NCI-H774 (cell line): Measurements from ENCODE around the gene MYLIP.
A peak's percentile ranks its signal among the peaks of the same experiment; 100 is the strongest.

ENCODE experiments used
- DNase-seq: peaks from one replicate; lab custom pipeline; 2025; lab: John Stamatoyannopoulos, UW

MYLIP gene

DNA sequence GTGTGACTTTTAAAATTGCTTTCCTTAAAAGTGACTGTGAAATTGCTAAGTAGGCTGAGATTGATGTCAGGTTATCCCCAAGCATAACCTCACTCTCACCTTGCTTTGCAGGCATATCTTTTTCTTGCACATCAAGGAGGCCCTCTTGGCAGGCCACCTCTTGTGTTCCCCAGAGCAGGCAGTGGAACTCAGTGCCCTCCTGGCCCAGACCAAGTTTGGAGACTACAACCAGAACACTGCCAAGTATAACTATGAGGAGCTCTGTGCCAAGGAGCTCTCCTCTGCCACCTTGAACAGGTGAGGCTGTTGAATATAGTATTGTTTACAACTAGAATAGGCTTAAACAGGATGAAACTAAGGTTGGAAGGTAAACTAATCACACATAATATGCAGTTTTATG, 12.6 kb downstream of the MYLIP start:
- no peak for DNase-seq

DNA sequence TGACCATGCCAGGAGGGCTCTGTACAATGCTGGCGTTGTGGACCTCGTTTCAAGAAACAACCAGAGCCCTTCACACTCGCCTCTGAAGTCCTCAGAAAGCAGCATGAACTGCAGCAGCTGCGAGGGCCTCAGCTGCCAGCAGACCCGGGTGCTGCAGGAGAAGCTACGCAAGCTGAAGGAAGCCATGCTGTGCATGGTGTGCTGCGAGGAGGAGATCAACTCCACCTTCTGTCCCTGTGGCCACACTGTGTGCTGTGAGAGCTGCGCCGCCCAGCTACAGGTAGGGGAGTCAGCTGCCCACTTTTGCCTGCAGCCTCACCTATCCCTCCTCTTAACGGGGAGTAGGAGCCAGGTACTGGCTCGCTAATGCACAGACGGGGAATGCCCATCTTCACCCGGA, 16.2 kb downstream of the MYLIP start:
- no peak for DNase-seq

DNA sequence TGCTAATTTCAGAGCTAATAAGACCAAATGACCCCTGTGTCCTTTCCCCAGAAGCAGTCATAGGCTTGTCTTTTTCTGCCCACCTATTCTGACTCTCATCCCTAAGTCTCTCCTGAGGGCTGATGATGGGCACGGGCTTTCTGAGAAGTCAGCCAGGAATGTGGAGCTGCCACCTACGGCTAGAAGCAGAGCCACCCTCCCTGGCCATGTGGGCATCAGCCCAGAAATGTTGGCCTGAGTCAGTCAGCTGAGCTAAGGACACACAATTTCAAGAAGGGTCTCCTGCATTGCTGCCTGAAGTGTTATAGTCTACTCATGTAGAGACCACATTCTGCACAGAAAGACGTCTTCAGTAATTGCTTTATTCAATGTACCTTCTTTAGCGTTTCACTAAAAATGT, 17.1 kb downstream of the MYLIP start:
- DNase-seq, result no peak

DNA sequence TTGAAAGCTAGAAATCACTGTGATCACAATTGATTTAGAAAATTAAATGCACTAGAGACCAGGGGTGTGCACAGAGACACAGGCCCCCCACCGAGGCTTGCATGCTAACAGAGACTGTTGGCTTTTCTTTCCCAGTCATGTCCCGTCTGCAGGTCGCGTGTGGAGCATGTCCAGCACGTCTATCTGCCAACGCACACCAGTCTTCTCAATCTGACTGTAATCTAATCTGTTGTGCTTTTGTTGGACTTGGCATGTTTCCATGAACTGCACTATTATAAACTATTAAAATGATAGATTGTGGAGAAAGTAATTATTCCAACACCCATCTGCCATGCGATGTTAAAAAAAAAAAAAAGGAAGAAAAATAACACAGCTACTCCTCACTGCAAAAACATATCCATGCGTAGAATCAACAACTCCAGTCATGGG, 17.7 kb downstream of the MYLIP start:
- DNase-seq, result peak; percentile 79

DNA sequence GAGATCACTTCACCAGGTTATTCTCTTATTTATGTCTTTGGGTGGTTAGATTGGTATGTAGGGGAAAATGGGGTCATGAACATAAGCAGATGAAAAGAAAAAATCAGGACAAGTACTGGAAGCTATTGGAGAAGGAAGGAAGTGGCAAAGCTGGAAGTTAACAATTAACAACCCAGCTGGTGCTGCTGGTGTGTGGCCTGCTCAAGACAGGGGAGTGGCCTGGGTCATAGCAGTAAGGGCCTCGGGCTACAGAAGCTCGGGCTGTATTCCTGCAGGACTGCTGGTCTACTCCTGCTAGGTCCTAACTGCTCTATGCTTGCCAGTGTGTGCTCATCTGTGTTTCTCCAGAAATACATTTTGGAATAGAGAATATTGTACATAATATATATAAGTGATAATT, 19.6 kb downstream of the MYLIP start:
- DNase-seq, result no peak

DNA sequence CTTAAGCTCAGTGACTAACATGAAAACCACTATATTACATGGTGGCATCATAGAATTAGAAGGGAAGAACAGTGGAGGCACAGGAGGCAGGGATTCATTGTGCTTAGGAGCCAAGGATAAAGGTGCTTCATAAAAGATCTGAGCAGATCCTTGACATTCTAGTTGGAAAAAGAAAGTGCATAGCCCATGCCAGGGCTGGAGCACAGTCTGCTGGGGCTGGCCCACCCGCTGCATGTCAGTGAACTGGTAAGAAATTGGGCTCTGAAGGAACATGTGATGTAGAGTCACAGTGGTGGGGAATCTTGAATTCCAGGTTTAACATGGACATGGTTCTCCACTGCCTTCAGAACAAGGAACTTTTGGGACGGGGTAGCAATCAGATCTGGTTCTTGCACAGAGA, 20.4 kb downstream of the MYLIP start:
- DNase-seq, result no peak

DNA sequence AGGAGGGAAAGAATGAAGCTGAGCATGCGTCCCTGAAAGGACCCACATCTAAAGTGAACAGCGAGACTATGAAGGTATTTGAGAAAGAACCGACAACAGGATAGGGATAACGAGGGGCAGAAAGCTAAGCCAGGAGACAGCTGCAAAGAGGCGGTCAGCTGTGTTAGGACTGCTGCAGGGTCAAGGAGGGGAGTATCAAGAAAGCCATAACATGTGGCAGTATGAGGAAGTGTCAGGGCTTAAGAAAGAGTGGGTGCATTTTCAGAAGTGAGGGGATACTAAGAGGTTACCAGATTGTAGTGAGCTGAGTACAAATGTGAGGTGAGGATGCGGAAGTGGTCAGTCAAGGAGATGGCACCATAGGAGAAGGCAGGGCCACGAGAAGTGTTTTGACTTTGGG, 21.2 kb downstream of the MYLIP start:
- no peak for DNase-seq

DNA sequence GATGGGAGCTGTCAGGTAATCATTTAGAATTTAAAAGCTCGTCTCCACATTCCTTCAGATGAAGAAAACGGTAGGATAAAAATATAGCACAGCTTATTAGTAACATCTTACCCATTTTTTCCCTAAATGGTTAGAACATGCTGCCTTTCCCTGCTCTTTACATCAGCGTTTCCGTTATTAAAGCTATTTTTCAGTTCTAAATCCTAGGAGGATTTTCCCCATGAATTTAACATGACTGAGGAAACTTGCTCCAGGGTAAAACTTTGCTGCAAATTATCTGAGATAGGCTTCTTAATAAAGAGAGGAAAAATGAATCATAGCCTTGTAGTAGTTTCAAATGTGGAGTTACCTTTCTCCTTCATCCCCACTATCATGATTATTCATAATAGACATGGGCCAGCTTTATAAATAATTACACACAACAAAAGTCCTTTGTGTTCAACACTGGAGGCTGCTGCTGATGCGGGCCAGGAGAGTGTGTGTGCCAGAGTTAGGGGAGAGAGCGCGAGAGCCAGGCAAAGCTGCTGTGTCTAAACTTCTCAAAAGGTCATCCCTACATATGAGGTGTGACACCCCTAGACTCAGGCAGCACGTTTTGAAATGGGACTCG, 24.4 kb downstream of the MYLIP start:
- DNase-seq, result no peak

DNA sequence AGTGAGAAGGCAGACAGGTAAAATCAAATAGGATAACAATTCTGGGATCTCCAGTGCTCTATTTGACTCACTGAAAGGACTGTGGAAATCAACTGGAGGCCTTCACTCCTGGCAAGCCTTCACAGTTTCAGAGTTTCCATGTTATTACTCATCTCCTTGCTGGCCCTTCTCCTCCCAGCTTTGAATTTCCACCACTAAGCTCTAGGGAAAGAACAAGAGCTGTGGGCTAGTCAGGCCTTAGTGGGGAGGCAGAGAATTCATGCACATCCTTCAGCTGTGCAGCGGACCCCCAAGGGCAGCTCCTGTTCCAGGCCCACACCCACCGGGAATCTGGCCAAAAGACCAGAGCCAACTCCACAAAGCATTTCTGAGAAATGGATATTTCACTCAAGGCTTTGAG, 26.0 kb downstream of the MYLIP start:
- DNase-seq, result no peak

DNA sequence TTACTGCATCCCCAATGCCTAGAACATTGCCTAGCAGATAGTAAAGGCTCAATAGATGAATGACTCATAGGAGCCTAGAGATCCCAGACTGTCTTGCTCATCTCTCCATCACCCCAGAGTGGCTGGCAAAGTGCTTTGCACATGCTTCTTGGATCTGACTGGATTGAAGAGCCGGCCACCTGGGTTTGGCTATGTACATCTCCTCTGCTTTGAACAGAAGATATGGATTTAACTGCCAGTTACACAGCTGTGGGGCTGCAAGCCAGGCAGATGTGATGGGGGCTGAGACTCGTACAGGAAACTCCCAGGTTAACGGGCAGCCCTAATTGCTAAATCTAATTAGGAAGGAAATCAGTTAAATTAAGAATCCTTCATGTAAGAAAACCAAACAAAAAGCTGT, 28.6 kb downstream of the MYLIP start:
- DNase-seq, result no peak

DNA sequence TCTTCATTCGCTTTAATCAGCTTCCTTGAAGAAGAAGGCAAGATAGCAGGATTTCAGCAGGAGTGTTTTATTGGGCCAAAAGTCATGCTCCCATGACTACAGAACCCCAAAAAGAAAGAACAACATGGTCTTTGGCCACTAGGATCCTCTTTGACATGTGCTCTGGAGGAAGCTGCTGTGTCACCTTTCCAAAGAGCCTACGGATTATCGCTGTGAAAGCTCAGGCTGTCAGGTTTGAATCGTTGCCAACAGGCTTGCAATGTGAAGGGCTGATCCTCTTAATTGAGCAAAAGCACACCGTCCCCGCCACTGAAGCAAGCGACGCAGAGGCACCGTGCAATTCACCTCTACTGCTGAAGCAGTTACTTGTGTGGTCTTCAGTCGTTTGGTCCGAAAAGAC, 29.0 kb downstream of the MYLIP start:
- DNase-seq, result no peak

DNA sequence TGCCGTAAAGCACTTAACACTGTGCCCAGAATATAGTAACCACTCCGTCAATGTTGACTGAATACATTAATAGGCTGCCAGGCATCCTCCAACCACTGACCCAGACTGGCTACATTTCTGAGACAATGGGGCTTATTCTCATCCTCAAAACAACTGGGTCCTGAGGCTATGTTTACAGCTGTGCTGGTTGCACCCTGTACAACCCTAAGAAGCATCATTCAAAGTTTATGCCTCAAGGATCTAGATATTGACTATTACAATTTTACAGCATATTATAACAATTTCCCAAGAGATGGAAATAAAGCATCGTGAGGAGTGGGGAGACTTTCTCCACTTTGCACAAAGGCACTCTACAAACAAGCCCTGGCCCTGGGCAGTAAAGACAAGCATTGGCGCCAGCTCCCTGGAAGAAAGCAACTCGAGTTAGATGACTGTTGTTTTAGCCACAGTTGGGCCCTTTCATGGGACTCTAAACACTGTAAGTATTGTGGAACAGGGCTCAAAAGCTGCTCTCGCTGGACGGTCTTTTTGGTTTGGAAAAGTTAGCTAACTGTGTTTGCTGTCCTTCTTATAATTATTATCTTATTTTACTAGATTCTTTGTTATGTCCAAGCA, 30.2 kb downstream of the MYLIP start:
- DNase-seq, result no peak

DNA sequence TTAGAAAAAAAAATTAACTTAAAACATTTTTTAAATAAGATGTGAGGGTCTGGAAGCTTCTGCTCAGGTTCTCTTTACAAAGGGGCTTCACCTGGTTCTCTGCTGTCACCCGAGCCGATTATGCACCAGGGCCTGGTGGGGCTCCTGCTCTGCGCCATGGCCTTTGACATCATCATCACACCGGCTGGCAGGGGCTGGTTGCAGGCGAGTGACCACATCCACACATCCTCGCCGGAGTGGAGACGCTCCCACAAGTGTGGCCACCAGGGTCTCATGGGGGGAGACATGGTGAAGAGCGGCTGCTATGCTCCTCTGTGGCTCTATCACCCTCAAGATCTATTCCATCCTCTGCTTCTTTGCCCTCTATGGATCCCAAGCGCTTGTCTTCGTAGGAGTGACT, 31.9 kb downstream of the MYLIP start:
- no peak for DNase-seq

DNA sequence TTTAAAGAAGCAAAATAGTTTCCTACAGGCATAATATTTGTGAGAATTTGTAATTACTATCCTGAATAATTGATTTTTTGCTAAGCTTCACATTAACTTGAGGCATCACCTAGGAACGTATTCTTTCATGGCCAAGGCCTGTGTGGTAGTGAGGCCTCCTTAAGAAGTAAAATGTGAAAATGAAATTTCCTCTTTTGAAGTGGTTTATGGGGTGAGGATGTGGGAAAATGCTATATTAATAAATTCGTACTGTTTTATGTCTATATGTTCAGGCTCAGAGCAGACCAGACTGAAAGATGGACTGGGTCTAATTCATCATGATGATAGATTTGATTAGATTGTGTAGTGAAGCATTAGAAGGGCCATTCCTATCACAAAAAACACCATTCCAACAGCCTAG, 33.1 kb downstream of the MYLIP start:
- no peak for DNase-seq

DNA sequence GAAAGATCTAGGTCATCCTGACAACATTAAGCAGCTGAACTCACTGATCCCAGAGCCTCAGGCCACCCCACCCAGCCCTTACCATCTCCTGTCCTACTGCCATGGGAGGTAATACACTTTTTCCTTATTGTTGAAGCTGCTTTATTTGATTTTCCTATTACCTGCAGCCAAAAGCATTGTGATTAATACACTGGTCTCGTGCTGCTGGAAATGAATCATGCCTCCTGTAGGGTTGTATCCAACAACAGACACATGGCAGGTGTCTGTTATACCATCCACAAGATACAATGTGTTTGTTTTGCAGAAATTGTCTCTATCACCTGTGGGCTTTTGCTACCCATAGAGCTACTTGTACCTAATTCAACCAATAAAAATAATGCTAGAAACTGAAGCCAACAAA, 34.2 kb downstream of the MYLIP start:
- DNase-seq, result peak; percentile 36

DNA sequence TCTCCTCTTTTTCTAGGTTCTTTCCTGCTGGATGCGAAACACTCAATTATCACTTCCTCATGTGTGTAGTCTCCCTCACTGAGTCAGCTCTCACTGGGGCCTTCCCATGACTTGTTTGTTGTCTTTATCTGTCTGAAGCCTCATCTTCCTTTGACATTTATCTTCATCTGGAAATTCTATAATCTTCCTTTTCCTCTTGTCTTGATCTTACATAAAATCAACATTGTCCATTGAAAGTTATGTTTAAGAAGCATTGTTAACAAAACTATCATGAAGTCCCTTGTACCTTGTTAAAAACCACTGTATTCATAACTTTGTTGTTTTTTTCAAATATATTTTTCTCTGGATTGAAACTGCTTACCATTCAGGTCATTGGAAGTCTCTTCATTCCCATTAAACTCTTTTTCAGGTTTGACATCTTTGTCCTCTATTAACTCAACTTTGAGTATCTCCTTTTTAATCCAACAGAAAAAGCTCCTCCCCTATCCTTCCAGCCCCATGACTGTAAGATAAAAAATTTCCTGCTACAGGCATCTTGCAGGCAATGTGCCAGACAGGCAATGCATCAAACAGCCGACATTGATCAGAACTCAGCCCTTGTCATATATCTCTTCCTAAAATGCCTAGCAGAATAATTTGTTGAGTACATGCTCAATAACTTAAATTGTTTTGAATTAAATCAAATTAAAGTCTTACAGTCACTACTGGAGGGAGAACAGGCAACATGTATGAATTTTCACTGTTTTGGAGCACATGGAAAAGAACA, 34.8 kb downstream of the MYLIP start:
- DNase-seq, result no peak

DNA sequence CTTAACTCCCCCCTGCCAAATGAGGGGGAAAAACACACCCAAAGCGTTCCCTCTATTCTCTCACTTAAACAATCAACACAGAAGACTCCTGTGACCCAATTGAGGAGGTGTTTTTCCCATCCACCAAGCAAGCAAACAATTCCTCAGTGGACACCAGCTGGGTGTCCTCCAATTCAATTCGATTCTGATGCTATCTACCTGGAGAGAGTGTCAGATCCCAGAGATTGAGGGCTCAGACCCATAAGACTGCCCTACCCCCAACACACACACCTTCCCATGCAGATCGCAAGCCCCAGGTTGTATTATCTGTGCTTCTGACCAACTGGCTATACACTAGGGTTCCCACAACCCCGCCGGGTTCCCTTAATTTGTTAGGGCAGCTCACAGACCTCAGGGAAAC, 36.8 kb downstream of the MYLIP start:
- no peak for DNase-seq

DNA sequence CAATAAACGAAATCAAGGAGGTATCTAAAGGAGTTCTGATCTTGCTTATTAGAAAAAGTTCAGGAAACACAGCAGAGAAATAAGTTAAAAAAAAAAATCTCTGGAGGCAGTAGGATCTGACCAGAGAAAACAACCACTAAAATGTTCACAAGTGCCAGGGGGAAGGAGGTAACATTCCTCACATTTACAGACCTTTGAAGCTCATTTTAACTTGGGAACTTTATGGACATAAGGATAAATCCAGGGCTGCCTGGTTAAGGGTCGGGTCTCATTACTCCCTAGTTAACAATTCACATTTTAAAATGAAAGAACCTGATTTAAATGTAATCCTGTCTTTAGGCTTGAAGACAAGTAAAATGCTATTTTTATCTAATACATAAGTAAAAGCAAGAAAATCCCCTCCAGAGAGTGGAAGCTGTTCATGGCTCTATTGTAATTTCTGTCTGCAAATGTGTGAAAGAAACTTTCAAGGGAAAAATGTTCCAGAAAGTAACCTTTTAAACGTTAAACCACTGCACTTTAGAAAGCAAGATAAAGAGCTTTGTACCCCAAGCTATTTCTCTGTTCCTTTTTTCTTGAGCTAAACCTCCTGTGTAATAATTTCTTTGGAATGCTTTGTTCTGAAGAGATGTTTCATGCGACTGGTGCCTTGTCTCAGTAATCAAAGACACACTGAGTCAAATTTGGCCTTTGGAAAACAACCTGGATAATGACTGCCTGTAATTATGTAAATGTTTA, 38.2 kb downstream of the MYLIP start:
- no peak for DNase-seq

DNA sequence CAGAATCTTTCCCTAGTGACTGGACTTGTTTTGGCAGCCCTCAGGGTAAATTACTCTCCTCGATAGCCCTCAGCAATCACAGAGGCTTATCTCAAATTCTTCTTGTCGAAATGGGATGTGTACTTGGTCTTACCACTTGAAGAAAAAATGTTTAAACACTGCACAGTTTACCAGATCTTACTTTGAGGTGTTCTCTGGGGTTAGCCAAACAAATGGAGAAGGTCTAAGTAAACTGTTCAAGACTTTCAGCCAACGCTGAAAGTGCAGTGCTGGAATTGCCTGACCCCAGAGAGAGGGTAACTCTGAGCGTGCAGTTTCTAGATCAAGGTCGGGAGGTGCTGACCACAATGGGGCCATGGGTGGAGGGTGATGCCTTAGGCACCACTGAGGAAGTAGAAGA, 39.2 kb downstream of the MYLIP start:
- no peak for DNase-seq

DNA sequence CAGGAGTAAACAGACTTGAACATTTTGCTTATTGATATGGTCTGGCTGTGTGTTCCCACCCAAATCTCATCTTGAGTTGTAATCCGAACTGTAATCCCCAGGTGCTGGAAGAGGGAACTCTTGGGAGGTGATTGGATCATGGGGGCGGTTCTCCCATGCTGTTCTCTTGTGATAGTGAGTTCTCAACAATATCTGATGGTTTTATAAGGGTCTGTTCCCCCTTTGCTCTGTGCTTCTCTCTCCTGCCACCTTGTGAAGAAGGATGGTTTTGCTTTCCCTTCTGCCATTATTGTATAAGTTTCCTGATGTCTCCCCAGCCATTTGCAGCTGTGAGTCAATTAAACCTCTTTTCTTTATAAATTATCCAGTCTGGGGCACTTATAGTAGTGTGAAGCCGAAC, 40.0 kb downstream of the MYLIP start:
- DNase-seq, result no peak

DNA sequence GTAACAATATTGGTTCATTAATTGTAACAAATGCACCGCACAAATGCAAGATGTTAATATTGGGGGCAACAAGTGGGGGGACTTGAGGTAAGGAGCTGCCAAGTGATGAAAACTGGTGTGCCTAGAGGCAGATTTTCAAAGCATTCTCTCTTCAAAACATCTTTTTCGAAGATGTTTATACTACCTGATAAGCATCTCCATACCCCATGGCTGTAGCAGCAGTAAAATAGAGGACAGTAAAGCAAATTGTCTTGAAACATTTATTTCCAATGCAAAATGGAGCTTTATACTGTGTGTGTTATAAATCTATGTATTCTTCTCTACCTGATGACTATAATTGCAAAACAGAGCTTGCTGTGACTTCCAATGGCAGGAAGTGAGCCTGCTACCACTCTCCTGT, 42.5 kb downstream of the MYLIP start:
- no peak for DNase-seq

DNA sequence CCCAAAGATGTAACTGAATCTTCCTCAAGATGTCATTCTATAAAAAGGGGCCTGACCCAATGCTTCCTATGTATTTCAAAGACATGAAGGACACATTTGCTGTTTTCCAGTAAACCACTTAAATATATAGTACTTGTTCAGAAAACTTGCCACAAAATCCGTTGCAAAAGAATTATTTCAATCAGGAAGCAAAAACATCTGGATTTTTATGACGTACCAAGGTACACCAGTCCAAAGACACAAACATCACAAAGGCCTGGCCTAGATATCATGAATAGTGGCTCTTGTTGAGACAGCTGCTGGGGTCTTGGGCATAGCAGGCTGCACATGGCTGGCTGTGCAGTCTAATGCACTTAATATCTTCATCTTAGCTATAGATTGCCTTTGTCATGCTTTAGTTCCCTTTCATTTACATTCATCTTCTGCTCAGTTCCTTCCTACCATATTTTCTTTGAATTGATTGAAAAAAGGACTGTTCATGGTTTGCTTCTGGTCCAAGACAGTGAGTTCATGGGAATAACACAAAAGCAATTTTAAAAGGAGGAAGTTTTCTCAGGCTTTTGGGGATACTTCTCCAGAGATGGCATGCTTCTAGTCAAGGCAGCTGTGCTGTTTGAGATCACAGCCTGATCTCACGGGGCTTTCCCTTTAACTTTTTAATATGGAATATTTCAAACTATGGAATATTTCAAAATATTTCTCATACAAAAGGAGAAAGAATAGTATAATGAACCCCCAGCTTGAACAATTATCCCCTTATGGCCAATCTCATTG, 44.5 kb downstream of the MYLIP start:
- DNase-seq, result no peak
